ENCODE results near the gene OCA2. TPM values are rescaled to one million over a fixed set of nuclear protein-coding genes. Genes with fewer than 3 reads are reported as not detected.

OCA2 gene
- total and polyA plus RNA-seq, 2 of the 8 experiments (the other 6 are each of a cell fraction or from before 2014, with no cell fraction given): 0.20 TPM

DNA sequence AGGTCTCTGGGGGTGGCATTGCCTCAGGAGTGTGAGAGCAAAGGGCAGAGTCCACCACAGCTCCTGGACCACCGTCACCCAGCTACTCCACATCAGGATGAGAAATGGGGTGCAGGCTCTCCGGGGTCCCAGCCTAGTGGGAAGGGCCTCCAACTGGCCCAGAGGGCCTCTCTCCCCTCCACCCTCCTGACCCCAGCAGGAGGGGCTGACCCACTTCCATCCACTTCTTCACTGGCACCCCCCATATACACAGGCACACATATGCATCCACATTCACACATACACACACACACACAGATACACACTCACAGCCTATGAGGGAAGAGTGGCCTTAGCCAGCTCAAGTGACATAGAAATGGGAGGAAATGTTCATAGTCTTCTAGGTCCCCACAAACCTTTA is 286.0 kb downstream of the OCA2 start:
- H2AFZ ChIP-seq (ENCODE audit: low read length): no peak overlapping the region
- no peak overlapping the region for H3K4me3 ChIP-seq (ENCODE audit: extremely low read depth in 1 of 4, insufficient read depth in 2 of 4, low read depth in 3 of 4, low read length in 4 of 4)
- H3K27ac ChIP-seq (ENCODE audit: low read depth, low read length): no peak overlapping the region
- CTCF ChIA-PET (ENCODE audit: partially characterized antibody): interaction anchor here (1.5 kb wide), 1 partner anchor 45 kb away, joined by 3 read pairs; no protein-coding TSS in a partner anchor
- H3K4me2 ChIP-seq (ENCODE audit: insufficient read depth in 1 of 2, low read depth in 2 of 2, low read length in 2 of 2): no peak overlapping the region
- no peak overlapping the region for H2BK120ac ChIP-seq (replicated peaks; ENCODE audit: low read depth, low read length)
- FAIRE-seq (no peak), DNase-seq (ENCODE audit: low read depth in 1 of 2, low spot score in 2 of 2) (no peak)
- H2BK20ac ChIP-seq (ENCODE audit: low read length): no peak overlapping the region
- no peak overlapping the region for H4K5ac ChIP-seq (ENCODE audit: insufficient read length, low read depth, low read length)
- no peak overlapping the region for H2AK5ac ChIP-seq (ENCODE audit: low read depth, low read length)
- no peaks in the 10 kb centered on the region for H3K79me2 ChIP-seq (ENCODE audit: control insufficient read depth in 1 of 2, insufficient read depth in 2 of 2, low read length in 2 of 2)
- H3K9me3 ChIP-seq (ENCODE audit: insufficient read depth in 2 of 2, low read depth in 1 of 2, low read length in 1 of 2): no peaks in the 10 kb centered on the region
- H3K23ac ChIP-seq (ENCODE audit: insufficient read length): no peak overlapping the region
- no peaks in the 10 kb centered on the region for H3K27me3 ChIP-seq (replicated peaks in 1 of 4; ENCODE audit: control insufficient read depth in 3 of 4, extremely low read depth in 1 of 4, insufficient read depth in 3 of 4, low read length in 3 of 4)
- H3K9ac ChIP-seq (replicated peaks in 1 of 4; ENCODE audit: extremely low read depth in 1 of 4, low read depth in 3 of 4, low read length in 3 of 4): no peak overlapping the region
- H3K18ac ChIP-seq (ENCODE audit: extremely low read depth, low read length): no peak overlapping the region
- TF ChIP-seq RFX5 (IDR thresholded peaks at IDR 0.05; ENCODE audit: borderline replicate concordance, low read depth, low read length): no peak
- H3K4me1 ChIP-seq (replicated peaks in 1 of 4; ENCODE audit: control insufficient read depth in 3 of 4, insufficient read depth in 4 of 4, low read length in 3 of 4): no peaks in the 10 kb centered on the region
- H4K8ac ChIP-seq (ENCODE audit: extremely low read depth, insufficient read depth, low read length): no peak overlapping the region
- no peak overlapping the region for H3K4ac ChIP-seq (replicated peaks; ENCODE audit: insufficient read length, low read depth, low read length)
- H2BK12ac ChIP-seq (ENCODE audit: low read depth, low read length): no peak overlapping the region
- no peaks in the 10 kb centered on the region for H4K20me1 ChIP-seq (replicated peaks in 1 of 2; ENCODE audit: control insufficient read depth in 1 of 2, insufficient read depth in 2 of 2, low read length in 2 of 2)
- no peak overlapping the region for H4K91ac ChIP-seq (replicated peaks; ENCODE audit: insufficient read length, low read length)
- H3K36me3 ChIP-seq (ENCODE audit: control insufficient read depth in 2 of 4, insufficient read depth in 4 of 4, low read length in 3 of 4): no peaks in the 10 kb centered on the region
- H2BK5ac ChIP-seq (ENCODE audit: low read depth, low read length): no peak overlapping the region
- H3K56ac ChIP-seq (replicated peaks; ENCODE audit: insufficient read length, low read depth, low read length): no peak overlapping the region
- H3K23me2 ChIP-seq (ENCODE audit: low read depth, low read length): no peaks in the 10 kb centered on the region
- no peaks in the 10 kb centered on the region for H3K79me1 ChIP-seq (ENCODE audit: low read depth, low read length)
- POLR2A ChIA-PET (ENCODE audit: partially characterized antibody): no interaction called here
- 100% methylated on average over 2 of the region's 2 CpGs; no CpG with 5 or more reads in 1 of the 2 experiments for WGBS, 2 experiments (ENCODE audit: extremely low coverage in 1 of 2, insufficient coverage in 1 of 2, insufficient read length in 1 of 2, insufficient replicate concordance in 2 of 2, low coverage in 1 of 2, low lambda C conversion rate in 2 of 2, missing lambda C conversion rate in 1 of 2)
- no peak overlapping the region for H3K14ac ChIP-seq (ENCODE audit: insufficient read length)
- no peak overlapping the region for H2BK15ac ChIP-seq (ENCODE audit: low read length)

Data from H1 (cell line).